GM06990 (cell line): ENCODE measurements around the gene TXLNB.

ENCODE experiments used
- DNase-seq: peaks from one replicate; pipeline ENCODE4 v3.0.0-alpha.2; 2011; ENCODE audit not compliant: insufficient read length; ENCODE audit errors: extremely low read depth
- H3K27me3 ChIP-seq: replicated peaks from 2 replicates; pipeline ENCODE4 v1.6.0; 2011; ENCODE audit warnings: low read length; ENCODE audit not compliant: control insufficient read depth, insufficient read depth
- H3K36me3 ChIP-seq: 2 replicates; pipeline ENCODE4 v1.5.1; 2011; ENCODE audit warnings: low read length; ENCODE audit not compliant: control insufficient read depth, insufficient read depth
- H3K4me3 ChIP-seq: replicated peaks from 2 replicates; pipeline ENCODE4 v1.5.1; 2011; ENCODE audit warnings: low read depth, mild to moderate bottlenecking, control low read depth, low read length
- TF ChIP-seq, protein P1 (sequence below): IDR thresholded peaks from 2 replicates; pipeline ENCODE4 v1.5.1; 2011; ENCODE audit warnings: low read length, control low read depth, mild to moderate bottlenecking, inconsistent platforms; ENCODE audit not compliant: insufficient read depth, poor library complexity, severe bottlenecking

TXLNB gene

DNA sequence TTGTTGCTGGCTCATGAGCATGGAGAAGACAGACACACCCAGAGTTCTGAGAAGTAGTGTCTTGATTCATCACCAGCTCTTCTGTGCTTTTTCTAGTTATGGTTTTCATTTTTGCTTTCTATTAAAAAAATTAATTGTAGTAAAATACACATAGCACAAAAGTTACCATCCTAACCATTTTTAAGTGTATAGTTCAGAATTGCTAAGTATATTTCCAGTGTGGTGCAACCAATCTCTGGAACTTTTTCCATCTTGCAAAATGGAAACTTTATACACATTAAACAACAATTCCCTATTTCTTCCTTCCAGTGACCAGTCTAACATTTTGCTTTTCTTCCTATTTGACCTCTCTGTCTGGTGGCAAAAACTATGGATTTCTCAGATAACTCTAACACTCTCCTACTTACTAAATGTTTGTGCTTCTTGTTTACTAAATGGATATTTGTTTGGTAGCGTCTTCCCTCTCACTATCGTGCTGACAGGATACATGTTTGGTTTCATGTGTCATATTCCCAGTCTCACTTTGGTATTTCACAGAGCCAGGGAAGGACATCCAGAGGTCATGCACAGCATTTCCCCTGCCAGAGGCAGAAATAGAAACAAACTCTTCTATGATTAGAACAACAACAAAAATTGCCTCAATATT is 40.6 kb downstream of the TXLNB start:
- no peak for DNase-seq

DNA sequence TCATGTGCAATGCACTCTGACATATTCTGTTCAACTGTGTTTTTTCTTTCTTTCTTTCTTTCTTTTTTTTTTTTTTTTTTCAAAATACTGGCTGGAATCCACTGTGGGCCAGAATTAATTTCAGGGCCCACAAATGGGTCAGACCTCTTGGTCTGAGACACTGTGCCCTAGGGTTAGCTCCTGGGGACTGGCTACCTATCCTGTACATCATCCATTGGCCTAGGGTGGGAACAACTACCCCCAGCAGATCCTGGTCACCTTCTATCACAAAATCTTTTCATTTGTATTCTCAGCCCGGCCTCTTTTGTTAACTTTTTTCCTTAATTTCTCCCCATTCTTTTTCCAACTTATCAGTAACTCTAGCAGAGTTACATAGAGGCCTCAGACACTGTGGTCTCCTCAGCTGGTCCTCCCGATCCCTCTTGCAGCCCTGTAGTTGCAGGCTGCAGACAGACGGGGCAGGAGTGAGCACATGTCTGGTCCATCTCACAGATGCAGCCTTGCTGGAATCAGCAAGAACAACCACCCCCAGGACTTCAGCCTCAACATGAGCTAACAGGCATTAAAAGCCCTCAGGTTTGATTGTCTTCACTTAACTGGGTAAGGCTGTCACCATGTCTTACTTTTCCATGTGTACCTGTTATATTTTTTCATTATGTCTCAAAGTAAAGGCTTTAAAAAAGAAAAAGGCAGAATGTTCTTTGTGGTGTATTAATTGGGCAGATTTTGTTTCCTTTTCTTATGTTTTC is 41.3 kb downstream of the TXLNB start:
- H3K4me3 ChIP-seq = no peak overlapping the region
- TF ChIP-seq, protein P1, sequence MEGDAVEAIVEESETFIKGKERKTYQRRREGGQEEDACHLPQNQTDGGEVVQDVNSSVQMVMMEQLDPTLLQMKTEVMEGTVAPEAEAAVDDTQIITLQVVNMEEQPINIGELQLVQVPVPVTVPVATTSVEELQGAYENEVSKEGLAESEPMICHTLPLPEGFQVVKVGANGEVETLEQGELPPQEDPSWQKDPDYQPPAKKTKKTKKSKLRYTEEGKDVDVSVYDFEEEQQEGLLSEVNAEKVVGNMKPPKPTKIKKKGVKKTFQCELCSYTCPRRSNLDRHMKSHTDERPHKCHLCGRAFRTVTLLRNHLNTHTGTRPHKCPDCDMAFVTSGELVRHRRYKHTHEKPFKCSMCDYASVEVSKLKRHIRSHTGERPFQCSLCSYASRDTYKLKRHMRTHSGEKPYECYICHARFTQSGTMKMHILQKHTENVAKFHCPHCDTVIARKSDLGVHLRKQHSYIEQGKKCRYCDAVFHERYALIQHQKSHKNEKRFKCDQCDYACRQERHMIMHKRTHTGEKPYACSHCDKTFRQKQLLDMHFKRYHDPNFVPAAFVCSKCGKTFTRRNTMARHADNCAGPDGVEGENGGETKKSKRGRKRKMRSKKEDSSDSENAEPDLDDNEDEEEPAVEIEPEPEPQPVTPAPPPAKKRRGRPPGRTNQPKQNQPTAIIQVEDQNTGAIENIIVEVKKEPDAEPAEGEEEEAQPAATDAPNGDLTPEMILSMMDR = peak; percentile 80
- no peaks in the 10 kb centered on the region for H3K27me3 ChIP-seq
- no peaks in the 10 kb centered on the region for H3K36me3 ChIP-seq
- no peak for DNase-seq

More for the DNA sequence above, 40.6 kb downstream of the TXLNB start:
- Histone ChIP-seq H3K27me3 (no peaks in the 10 kb centered on the region), H3K4me3 (no peak overlapping the region), H3K36me3 (no peaks in the 10 kb centered on the region)
- TF ChIP-seq, protein P1 = no peak

DNA sequence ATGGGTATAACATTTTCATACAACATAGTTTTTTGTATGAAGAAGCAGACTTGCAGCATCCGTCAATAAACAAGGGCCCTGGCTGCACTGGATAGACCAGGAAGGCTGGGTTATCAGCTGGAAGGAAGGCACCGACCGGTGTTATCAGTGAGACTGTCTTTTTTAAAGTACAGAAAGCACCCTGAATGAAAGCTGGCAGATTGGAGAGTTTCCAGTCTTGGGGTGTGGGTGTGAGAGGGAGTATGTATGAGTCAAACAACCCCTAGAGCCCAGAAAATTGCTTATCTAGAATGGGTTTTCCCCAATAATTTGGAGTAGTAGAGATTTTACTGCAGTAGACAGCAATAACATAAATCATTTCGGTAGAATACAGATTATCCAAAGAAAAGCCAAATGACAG is 42.4 kb downstream of the TXLNB start:
- no peaks in the 10 kb centered on the region for H3K27me3 ChIP-seq
- H3K4me3 ChIP-seq = no peak overlapping the region
- no peak for DNase-seq
- H3K36me3 ChIP-seq = no peaks in the 10 kb centered on the region
- TF ChIP-seq, protein P1 = no peak

DNA sequence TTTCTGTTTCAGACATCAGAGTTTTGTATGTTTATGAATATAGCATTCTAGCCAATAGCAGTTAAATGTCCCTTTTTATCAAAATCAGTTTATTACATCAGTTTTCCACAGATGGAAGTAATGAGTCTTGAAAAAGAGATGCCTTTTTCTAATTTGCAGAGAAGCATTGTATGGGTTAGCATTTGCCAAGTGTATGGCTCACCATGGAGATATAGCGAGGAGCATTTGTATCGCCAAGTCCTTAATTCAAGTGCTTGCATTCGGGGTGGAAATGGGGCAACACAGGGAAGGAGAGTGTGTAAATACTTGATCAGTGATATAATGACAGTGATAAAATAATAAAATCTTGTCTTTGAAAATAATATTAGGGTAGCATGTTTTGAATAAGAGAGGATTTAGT is 42.9 kb downstream of the TXLNB start:
- H3K27me3 ChIP-seq = no peaks in the 10 kb centered on the region
- DNase-seq = no peak
- no peak overlapping the region for H3K4me3 ChIP-seq
- TF ChIP-seq, protein P1 = no peak
- H3K36me3 ChIP-seq = no peaks in the 10 kb centered on the region

DNA sequence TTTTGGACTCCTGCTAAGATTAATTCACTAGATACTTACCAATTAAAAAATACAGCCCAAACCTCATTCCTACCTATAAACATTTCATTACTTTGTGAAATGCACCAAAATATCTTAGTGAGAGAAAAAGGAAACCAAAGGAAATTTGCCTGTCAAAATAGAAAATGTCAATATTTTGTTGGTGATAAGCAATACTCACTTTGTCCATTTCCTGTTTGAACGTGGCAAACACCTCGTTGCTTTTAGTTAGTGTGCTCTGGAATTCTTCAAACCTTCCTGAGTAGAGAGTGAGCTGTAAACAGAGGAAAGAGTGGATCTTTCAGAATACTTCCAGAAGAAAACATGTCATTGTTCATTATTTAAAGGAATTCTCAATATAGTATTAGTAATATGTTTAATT is 44.2 kb downstream of the TXLNB start:
- Histone ChIP-seq H3K27me3 (no peaks in the 10 kb centered on the region), H3K36me3 (no peaks in the 10 kb centered on the region), H3K4me3 (no peak overlapping the region)
- no peak for DNase-seq
- TF ChIP-seq, protein P1 = no peak
